GM12891 (cell line): ENCODE data around the gene IGSF8.

Source experiments
- POLR2A ChIP-seq: IDR thresholded peaks from 2 replicates; pipeline ENCODE4 v1.6.1; 2011; ENCODE audit warnings: low read depth, low read length, control low read depth
- POLR2AphosphoS5 ChIP-seq: IDR thresholded peaks from 2 replicates; pipeline ENCODE4 v1.6.1; 2011; ENCODE audit warnings: low read depth, low read length, control low read depth
- SPI1 ChIP-seq: IDR thresholded peaks from 2 replicates; pipeline ENCODE4 v1.6.1; 2011; ENCODE audit warnings: low read depth, low read length, control low read depth
- TAF1 ChIP-seq: IDR thresholded peaks from 2 replicates; pipeline ENCODE4 v1.6.1; 2011; ENCODE audit warnings: low read depth, low read length, control low read depth

- no peak for TF ChIP-seq POLR2A
- TF ChIP-seq POLR2AphosphoS5, result no peak
- no peak for TF ChIP-seq SPI1
- no peak for TF ChIP-seq TAF1
These were observed 2.8 kb upstream of the IGSF8 start for GRCh38 chr1:160101037-160101716.
